Glutamatergic neuron (in vitro differentiated cells): Measurements from ENCODE around the gene SRGAP3. TPM values are rescaled to one million over a fixed set of nuclear protein-coding genes. Genes with fewer than 3 reads are reported as not detected.

Experiments used
- DNase-seq: peaks from one replicate; pipeline ENCODE4 v3.0.0; 2022
- H3K27ac Mint-ChIP-seq: one replicate; pipeline ENCODE4 v1.8.0; 2020; ENCODE audit warnings: mild to moderate bottlenecking, mixed read lengths, inconsistent platforms; ENCODE audit not compliant: unreplicated experiment
- H3K27me3 Mint-ChIP-seq: one replicate; pipeline ENCODE4 v1.8.0; 2020; ENCODE audit warnings: mild to moderate bottlenecking, moderate library complexity, mixed read lengths, inconsistent platforms; ENCODE audit not compliant: unreplicated experiment
- H3K36me3 Mint-ChIP-seq: one replicate; pipeline ENCODE4 v1.8.0; 2020; ENCODE audit warnings: mild to moderate bottlenecking, mixed read lengths, inconsistent platforms; ENCODE audit not compliant: unreplicated experiment
- H3K4me1 Mint-ChIP-seq: one replicate; pipeline ENCODE4 v1.8.0; 2020; ENCODE audit warnings: mild to moderate bottlenecking, low read depth, mixed read lengths, inconsistent platforms; ENCODE audit not compliant: unreplicated experiment
- H3K4me3 Mint-ChIP-seq: one replicate; pipeline ENCODE4 v1.8.0; 2020; ENCODE audit warnings: mild to moderate bottlenecking, mixed read lengths, inconsistent platforms; ENCODE audit not compliant: unreplicated experiment
- H3K9me3 Mint-ChIP-seq: one replicate; pipeline ENCODE4 v1.8.0; 2020; ENCODE audit warnings: mild to moderate bottlenecking, moderate library complexity, mixed read lengths, inconsistent platforms; ENCODE audit not compliant: unreplicated experiment
- total RNA-seq: library from RNA; stranded (reverse); fragmentation: NEBNext Ultra II Directional; extraction: Animal tissue kit (Norgen Biotek cat#: 25700); gene quantifications from one replicate; pipeline ENCODE4 v1.2.1, GENCODE V29; 2021; ENCODE audit not compliant: unreplicated experiment
- TF ChIP-seq, protein P1 (sequence below): fragments of 200-600 bp; sonication (generic); IDR thresholded peaks from one replicate; pipeline ENCODE4 v1.5.0; 2021; ENCODE audit not compliant: partially characterized antibody, unreplicated experiment

SRGAP3 gene
- total RNA-seq, 1 donor from 2014 or later, result 197 TPM

DNA sequence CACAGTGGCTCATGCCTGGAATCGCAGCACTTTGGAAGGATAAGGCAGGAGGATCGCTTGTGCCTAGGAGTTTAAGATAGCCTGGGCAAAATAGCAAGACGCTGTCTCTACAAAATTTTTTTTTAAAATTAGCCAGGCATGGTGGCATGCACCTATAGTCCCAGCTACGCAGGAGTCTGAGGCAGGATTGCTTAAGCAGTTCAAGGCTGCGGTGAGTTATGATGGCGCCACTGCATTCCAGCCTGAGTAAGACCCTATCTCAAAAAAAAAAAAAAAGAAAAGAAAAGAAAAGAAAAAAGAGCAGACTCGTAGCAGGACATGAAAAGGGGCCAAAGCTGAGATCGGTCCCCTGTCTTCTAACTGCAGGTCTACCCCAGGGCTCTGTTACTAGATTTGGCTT lies 18.9 kb downstream of the SRGAP3 start:
- peaks cover 25% of the 10 kb centered on the region for H3K4me1 Mint-ChIP-seq
- TF ChIP-seq, protein P1, sequence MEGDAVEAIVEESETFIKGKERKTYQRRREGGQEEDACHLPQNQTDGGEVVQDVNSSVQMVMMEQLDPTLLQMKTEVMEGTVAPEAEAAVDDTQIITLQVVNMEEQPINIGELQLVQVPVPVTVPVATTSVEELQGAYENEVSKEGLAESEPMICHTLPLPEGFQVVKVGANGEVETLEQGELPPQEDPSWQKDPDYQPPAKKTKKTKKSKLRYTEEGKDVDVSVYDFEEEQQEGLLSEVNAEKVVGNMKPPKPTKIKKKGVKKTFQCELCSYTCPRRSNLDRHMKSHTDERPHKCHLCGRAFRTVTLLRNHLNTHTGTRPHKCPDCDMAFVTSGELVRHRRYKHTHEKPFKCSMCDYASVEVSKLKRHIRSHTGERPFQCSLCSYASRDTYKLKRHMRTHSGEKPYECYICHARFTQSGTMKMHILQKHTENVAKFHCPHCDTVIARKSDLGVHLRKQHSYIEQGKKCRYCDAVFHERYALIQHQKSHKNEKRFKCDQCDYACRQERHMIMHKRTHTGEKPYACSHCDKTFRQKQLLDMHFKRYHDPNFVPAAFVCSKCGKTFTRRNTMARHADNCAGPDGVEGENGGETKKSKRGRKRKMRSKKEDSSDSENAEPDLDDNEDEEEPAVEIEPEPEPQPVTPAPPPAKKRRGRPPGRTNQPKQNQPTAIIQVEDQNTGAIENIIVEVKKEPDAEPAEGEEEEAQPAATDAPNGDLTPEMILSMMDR, result no peak
- H3K27me3 Mint-ChIP-seq, result no peaks in the 10 kb centered on the region
- peaks cover 6% of the 10 kb centered on the region for H3K9me3 Mint-ChIP-seq
- no peak overlapping the region for H3K4me3 Mint-ChIP-seq
- H3K36me3 Mint-ChIP-seq, result peaks cover 4% of the 10 kb centered on the region
- DNase-seq, result no peak
- H3K27ac Mint-ChIP-seq, result no peak overlapping the region

DNA sequence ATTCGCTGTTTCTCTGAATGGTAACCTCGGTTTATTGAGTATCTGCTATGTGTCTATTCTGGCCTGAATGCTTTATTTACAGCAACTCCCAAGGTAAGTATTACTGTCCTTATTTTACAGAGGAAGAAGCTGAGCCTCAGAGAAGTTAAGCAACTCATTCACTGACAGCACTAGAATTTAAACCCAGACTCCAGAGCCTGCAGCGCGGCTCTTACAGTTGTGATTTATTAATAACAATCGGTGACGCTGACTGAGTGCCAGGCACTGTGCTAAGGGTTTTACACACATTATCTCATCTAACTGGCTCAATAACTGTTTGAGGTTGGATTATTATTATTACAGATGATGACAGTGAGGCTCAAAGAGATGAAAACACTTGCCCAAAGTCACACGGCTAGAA lies 19.6 kb downstream of the SRGAP3 start:
- Mint-ChIP-seq H3K27ac (no peak overlapping the region), H3K27me3 (no peaks in the 10 kb centered on the region), H3K9me3 (peaks cover 3% of the 10 kb centered on the region), H3K4me1 (peaks cover 25% of the 10 kb centered on the region), H3K4me3 (no peak overlapping the region), H3K36me3 (no peaks in the 10 kb centered on the region)
- TF ChIP-seq, protein P1, result no peak
- DNase-seq, result no peak

DNA sequence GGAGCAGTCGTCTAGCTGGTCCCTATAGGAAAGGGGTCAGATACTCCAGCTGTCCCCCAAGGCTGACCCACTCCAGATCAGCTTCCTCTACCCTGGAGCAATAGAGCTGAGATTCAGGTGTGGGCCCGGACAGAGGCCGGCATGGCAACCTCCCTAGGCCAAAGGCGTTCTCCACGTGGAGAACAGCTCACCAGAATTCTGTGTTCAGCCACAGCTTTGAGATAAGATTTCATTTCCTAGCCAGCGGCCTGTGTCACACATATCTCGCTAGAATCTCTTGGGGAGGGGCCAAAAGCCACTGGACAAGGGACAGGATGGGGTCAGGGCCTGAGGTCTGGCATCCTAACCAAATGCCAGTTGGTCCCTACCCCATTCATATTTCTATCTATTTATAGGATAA lies 20.1 kb downstream of the SRGAP3 start:
- DNase-seq, result no peak
- Mint-ChIP-seq H3K9me3 (peaks cover 8% of the 10 kb centered on the region), H3K4me1 (peaks cover 29% of the 10 kb centered on the region), H3K27ac (no peak overlapping the region), H3K4me3 (no peak overlapping the region), H3K27me3 (no peaks in the 10 kb centered on the region), H3K36me3 (no peaks in the 10 kb centered on the region)
- TF ChIP-seq, protein P1, result no peak

DNA sequence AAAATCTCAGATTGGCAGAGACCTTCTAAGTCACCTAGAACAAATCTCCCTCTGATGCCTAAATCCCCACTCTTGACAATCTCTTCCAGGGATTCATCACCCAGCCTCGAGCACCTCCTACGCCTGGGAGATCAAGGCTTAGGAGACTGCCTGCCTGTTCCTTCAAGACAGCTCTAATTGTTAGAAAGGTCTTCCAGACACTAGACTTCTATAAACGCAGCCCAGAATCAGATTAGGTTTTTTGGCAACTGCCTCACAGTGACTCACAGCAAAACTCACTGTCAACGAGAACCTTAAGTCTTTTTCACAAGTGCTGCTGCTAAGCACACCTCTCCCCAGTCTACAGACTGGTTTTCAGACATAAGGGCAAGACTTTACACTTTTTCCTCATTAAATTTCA lies 23.1 kb downstream of the SRGAP3 start:
- Mint-ChIP-seq H3K27ac (peak overlapping the region; percentile 33), H3K36me3 (peaks cover 6% of the 10 kb centered on the region), H3K4me3 (no peak overlapping the region), H3K9me3 (peaks cover 14% of the 10 kb centered on the region), H3K4me1 (peaks cover 40% of the 10 kb centered on the region), H3K27me3 (peaks cover 5% of the 10 kb centered on the region)
- TF ChIP-seq, protein P1, result no peak
- no peak for DNase-seq

DNA sequence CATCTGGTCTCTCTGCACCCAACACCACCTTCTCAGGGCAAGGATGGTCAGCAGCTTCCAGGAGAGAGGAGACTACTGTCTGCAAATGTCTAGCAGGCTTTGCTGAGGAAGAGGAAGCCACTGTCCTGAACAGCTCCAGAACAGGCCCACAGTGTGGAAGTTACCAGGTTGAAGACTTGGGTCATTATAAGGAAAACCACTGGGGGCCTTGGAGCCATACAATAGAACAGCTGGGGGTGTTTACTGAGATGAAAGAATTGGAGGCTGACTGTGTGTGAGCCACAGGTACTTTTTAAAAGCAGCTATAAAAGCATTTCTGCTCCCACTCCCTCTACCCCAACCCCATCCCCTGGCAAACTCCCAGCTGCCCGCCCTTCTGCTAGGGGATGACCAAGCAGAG lies 24.2 kb downstream of the SRGAP3 start:
- TF ChIP-seq, protein P1, result no peak
- H3K9me3 Mint-ChIP-seq, result peaks cover 14% of the 10 kb centered on the region
- peaks cover 6% of the 10 kb centered on the region for H3K36me3 Mint-ChIP-seq
- no peak for DNase-seq
- H3K27me3 Mint-ChIP-seq, result peaks cover 5% of the 10 kb centered on the region
- peaks cover 38% of the 10 kb centered on the region for H3K4me1 Mint-ChIP-seq
- no peak overlapping the region for H3K4me3 Mint-ChIP-seq
- no peak overlapping the region for H3K27ac Mint-ChIP-seq
